GM18873 (cell line): ENCODE results near the gene ITGAD.

ENCODE experiments used
- ATAC-seq: cut with Tn5 transposase; IDR thresholded peaks from one replicate; pipeline ENCODE4 v1.9.1; 2021; ENCODE audit warnings: mild to moderate bottlenecking, moderate library complexity, moderate number of reproducible peaks; ENCODE audit not compliant: unreplicated experiment, low FRiP score

ITGAD gene

DNA sequence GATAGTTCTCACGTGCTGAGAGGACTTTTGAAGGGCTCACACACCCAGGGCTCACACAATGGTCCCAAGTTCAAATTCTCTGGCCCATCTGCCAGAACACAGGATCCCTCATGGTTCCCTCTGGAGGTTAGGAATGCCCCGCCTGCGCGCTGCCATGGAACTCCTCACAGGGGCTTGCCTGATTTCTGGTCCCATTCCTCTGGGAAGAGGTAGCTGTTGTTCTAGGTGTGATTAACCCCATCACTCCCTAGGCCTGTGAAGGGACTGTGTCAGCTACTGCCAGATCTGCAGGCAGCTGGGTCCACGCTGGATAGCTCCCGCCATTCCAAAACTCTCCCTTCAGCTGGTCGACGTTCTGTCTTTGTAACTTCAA is 63.8 kb downstream of the ITGAD start:
- ATAC-seq: no peak

DNA sequence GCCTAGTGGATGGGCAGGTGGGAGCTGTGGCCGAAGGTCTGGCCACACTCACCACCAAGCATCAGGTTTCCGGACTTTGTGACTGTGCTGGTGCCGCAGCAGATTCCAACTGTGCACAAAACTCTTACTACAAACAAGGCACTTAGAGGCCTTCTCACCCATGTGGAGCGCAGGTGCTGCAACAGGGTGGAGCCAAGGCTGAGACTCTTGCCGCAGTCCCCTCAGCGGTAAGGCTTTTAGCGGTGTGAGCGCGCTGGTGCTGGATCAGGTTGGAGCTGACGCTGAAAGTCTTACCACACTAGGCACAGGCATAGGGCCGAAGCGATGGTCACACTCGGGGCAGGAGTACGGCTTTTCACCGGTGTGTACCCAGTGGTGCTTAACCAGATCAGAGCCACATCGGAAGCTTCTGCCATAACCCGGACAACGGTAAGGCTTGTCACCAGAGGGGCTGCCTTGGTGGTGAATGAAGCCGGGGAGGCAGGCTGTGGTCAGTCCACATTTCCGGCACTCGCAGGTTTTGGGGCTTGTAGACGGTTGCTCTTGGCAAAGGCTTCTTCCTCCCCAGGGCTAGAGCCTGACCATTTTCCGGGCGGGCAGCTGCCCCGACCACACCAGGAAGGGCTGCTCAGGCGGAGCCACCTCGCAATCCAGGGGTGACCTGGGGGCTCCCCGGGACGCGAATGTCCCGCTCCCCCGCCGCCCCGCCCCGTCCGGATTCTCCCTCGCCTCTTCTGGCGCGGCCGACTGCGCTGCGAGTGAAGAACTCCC is 65.1 kb downstream of the ITGAD start:
- ATAC-seq: peak; percentile 6

DNA sequence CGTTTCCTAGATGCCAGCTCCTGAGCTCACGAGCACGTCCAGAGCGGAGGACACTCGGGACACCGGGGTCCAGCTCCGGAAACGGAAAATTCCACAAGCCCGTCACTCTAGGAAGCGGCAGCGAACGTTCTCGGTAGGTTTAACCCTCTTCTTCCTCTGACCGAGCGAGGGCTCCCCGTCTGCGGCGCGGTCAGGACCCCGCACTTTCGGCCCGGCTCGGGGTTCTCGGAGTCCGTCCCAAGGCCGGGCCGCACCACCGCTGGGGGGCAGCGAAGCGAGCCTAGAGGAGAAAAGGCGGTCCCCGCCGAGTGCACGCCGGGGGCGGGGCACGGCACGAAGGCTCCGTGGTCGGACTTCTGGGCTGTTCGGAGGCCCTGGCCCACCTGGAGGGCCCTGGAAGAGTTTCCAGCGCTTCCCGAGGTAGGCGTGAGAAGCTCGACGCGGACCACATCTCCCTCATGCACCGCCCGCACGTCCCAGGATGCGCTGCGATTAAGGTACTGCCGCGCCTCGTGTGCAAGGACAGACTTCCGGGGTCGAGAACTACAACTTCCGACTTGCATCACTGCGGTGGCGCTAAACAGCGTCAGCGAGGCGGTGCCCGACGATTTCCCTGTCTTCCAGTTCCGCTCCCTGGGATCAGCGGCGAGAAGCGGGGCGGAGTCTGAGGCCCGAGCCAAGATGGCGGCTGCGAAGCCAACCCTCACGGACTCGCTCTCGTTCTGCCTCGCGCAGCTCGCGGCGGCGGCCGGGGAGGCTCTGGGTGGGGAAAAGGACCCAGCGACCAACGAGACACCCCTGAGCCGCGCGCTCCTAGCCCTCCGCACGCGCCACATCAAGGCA is 65.9 kb downstream of the ITGAD start, which contains the start of gene ARMC5:
Gene ARMC5 (plus strand): TSS at position 658 of the 843 bp plus-strand sequence. CDS start 24 bp downstream, at position 682.
- ATAC-seq: peak; percentile 71

DNA sequence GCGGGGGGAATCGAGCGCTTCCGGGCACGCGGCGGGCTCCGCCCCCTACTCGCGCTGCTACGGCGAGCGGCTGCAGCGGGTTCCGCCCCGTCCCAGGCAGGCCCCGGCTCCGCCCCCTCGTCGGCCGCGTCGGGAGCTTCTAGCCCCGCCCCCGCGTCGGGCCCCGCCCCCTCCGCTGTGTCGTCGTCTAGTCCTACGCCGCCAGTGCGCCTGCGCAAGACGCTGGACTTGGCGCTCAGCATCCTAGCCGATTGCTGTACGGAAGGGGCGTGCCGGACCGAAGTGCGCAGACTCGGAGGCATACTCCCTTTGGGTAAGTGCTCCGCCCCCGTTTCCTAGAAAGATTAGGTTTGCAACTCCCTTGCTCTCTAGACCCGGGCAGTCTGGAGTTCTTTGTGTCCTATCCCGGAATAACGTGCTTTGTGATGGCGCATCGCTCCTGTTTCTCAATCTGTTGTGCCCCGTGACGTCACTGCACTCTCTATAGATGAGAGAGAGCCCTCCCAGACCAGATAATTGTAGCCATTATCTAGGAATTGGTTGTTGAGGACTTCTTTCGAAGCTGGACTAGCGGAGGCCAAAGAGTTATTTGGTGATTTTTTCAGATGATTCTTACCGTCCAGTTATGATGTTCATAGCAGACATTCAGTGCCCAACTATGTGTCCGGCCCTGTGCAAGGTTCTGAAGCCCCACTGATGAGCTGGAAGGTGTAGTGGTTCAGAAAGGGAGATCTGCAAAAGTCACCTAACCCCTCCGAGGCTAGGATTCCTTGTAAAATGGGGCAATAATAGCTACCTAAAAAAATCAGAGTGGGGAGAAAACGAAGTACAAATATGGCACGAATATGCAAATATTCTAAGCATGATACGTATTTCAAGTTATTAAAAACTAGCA is 66.8 kb downstream of the ITGAD start:
- ATAC-seq: peak; percentile 58

DNA sequence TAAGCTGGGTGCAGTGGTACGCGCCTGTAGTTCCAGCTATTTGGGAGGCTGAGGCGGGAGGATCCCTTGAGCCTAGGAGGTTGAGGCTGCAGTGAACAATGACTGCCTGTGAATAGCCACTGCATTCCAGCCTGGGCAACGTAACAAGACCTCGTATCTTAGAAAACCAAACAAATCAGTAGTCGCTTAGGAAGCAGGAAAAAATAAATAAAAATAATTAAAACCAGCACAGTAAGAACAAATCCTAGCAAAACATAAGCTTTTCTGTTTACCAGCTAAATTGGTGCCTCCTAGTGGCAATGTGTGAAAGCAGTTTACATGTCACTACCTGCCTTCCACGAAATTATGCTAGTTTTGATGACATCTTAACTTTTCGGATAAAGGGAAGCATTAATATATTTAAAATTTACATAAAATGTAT is 67.5 kb downstream of the ITGAD start:
- ATAC-seq: no peak

DNA sequence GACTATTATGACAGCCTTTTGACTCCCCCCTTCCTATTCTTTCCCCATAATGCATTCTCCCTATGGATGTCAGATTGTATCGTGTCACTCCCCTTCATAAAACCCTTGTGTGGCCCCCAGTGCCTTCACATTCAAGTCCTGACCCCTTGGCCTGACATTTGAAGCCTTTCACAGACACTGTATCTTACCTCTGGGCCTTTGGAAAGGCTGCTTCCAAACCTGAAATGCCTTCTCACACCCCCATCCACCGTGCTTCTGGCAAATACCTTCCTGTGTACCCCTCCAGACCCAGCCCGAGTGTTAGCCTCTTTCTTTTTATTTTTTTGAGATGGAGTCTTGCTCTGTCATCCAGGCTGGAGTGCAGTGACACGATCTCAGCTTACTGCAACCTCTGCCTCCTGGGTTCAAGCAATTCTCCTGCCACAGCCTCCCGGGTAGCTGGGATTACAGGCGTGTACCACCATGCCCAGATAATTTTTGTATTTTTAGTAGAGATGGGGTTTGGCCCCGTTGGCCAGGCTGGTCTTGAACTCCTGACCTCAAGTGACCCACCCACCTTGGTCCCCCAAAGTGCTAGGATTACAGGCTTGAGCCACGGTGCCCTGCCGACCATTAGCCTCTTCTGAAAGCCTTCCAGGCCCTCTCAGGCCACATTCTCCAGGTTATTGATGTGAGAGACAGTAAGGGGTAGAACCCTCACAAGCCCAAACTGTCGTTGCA is 68.2 kb downstream of the ITGAD start:
- ATAC-seq: no peak

DNA sequence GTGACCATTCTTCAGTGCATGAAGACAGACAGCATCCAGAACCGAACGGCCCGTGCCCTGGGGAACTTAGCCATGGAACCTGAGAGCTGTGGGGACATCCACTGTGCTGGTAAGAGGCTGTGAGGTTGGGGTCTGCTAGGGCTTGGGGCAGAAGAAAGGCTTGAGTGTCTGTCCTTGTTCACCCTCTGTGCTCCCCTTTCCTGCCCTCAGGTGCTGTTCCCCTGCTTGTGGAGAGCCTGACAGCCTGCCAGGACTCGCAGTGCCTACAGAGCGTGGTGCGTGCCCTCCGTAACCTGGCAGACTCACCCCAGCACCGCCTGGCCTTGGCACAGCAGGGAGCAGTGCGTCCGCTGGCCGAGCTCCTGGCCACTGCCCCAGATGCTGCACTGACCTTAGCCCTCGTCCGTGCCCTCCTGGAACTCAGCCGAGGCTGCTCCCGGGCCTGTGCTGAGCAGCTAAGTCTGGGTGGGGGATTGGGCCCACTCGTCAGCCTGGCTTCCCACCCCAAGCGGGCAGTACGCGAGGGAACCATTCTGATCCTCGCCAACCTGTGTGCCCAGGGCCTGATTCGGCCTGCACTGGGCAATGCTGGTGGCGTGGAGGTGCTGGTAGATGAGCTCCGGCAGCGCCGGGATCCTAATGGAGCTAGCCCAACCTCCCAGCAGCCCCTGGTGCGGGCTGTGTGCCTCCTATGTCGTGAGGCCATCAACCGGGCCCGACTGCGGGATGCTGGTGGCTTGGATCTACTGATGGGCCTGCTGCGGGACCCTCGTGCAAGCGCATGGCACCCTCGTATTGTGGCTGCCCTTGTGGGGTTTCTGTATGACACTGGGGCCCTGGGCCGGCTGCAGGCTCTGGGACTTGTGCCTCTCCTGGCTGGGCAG is 69.0 kb downstream of the ITGAD start:
- ATAC-seq: no peak

DNA sequence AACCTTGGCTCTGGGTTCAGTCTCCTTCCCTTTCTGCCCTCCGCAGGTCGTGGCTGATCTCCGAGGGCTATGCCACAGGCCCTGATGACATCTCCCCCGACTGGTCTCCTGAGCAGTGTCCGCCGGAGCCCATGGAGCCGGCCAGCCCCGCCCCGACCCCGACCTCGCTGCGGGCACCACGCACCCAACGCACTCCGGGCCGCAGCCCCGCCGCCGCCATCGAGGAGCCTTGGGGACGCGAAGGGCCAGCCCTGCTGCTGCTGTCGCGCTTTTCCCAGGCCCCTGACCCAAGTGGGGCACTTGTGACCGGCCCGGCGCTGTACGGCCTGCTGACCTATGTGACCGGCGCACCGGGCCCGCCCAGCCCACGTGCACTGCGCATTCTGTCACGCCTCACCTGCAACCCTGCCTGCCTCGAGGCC is 71.2 kb downstream of the ITGAD start:
- ATAC-seq: no peak

DNA sequence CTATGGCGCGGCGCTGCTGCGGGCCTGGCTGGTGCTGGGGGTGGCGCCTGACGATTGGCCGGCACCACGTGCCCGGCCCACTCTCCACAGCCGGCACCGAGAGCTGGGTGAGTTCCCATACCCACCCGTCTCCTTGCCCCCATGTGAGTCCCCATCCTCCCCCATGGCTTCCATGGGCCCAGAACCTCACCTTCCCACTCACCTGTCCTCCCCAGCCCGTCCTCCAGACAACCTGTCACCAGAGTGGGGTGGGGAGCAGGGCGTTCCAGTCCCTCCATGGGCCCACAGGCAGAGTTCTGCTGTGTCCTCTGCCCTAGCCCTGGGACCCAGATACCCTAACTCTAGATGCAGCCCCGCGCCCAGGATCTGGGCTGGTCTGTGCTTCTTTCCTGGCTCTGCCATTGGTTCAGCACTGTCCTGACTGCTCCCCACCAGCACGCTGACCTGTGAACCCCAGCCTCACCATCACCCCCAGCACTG is 71.7 kb downstream of the ITGAD start:
- ATAC-seq: no peak

DNA sequence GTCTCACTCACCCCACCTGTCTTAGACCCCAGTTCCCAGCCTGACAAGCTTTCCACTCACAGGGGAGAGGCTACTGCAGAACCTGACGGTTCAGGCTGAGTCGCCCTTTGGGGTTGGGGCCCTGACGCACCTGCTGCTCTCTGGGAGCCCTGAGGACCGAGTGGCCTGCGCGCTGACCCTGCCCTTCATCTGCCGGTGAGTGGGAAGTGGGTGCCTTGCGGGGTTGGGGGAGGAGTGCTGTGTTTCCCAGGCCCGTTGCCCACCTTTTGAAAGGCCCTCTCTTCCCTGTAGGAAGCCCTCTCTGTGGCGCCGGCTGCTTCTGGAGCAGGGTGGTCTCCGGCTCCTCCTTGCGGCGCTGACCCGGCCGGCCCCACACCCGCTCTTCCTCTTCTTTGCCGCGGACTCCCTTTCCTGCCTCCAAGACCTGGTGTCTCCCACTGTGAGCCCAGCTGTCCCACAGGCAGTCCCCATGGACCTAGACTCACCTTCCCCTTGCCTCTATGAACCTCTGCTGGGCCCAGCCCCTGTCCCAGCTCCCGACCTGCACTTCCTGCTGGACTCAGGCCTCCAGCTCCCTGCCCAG is 72.7 kb downstream of the ITGAD start:
- ATAC-seq: no peak

DNA sequence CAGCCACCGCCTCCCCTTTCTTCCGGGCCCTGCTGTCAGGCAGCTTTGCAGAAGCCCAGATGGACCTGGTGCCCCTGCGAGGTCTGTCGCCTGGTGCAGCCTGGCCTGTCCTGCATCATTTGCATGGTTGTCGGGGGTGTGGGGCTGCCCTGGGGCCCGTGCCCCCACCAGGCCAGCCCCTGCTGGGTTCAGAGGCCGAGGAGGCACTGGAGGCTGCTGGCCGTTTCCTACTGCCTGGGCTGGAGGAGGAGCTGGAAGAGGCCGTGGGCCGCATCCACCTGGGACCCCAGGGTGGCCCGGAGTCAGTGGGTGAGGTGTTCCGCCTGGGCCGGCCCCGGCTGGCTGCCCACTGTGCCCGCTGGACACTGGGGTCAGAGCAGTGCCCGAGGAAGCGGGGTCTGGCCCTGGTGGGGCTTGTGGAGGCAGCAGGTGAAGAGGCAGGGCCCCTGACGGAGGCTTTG is 73.3 kb downstream of the ITGAD start:
- ATAC-seq: no peak

DNA sequence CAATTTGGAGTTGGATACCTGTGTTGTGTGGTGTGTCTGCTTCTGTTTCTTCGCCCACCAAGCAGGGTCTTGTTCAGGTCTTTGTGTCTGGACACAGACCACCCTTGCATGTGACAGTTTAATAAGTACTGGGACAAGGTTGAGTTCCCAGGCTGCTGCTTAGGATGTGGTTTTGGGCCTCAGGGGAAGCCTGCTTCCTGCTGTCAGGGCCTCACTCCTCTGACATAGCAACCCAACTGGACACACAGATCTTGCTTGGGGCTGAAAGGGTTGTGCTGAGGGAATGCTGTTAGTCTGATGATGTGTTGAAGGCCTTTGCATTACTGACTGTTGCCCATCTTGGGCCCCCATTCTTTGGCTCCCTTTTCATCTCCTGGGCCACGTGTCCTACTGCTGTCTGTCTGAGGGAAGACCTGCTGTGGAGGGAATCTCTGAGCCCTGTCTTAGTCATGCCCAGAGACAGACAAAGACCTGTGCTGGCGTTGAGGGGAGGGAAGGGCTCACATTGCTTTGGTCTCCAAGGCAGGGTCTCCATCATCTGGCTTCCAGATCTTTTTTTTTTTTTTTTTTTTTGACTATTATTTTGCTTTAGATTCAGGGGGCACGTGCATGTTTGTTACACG is 74.1 kb downstream of the ITGAD start:
- no peak for ATAC-seq

DNA sequence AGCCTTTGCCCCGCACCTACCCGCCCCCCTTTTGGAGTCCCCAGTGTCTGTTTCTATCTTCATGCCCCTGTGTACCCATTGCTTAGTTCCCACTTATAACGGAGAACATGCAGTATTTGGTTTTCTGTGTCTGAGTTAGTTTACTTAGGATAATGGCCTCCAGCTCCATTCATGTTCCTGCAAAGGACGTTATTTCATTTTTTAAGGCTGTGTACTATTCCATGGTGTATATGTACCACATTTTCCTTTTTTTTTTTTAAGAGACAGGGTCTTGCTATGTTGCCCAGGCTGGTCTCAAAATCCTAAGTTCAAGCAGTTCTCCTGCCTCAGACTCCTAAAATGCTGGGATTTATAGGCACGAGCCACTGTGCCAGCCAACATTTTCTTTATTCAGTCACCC is 74.7 kb downstream of the ITGAD start:
- no peak for ATAC-seq

DNA sequence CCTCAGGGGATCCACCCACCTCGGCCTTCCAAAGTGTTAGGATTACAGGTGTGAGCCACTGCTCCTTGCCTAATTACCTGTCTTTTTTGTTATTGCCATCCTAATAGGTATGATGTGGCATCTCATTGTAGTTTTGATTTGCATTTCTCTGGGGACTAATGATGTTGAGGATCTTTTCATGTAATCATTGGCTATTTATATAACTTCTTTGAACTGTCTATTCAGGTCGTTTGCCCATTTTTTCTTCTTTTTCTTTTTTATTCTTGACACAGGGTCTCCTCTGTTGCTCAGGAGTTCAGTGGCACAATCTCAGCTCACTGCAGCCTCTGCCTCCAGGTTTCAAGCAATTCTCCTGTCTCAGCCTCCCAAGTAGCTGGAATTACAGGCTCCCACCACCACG is 77.5 kb downstream of the ITGAD start:
- no peak for ATAC-seq

DNA sequence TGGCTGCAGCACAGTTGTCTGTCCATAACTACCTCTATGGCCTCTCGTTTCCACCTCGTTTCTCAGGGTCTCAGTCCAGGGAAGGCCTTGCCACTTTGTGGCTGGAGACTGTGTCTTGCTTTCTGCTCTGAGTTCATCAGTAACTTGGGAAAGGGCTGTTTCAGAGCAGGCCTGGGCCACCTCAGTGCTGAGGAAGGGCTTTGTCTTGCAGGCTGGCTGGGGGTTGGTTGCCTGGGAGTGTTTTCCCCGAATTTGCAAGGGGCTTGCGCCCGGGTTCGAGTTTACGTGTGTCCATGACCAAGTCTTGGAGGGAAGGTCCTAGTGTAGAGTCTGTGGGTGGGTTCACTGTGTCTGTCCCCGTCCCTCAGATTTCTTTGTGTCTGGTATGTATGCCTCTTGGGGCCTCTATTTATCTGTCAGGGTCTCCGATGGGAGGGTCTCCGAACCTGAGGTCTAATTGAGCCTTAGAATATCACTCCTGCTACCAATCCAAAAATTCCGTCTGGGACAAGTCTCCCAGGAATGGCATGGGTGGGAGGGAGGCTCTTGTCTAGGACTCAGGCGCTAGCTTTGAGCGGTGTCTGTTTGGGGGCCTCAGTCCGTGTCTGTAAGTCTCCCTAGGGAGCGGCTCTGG is 78.2 kb downstream of the ITGAD start:
- no peak for ATAC-seq

DNA sequence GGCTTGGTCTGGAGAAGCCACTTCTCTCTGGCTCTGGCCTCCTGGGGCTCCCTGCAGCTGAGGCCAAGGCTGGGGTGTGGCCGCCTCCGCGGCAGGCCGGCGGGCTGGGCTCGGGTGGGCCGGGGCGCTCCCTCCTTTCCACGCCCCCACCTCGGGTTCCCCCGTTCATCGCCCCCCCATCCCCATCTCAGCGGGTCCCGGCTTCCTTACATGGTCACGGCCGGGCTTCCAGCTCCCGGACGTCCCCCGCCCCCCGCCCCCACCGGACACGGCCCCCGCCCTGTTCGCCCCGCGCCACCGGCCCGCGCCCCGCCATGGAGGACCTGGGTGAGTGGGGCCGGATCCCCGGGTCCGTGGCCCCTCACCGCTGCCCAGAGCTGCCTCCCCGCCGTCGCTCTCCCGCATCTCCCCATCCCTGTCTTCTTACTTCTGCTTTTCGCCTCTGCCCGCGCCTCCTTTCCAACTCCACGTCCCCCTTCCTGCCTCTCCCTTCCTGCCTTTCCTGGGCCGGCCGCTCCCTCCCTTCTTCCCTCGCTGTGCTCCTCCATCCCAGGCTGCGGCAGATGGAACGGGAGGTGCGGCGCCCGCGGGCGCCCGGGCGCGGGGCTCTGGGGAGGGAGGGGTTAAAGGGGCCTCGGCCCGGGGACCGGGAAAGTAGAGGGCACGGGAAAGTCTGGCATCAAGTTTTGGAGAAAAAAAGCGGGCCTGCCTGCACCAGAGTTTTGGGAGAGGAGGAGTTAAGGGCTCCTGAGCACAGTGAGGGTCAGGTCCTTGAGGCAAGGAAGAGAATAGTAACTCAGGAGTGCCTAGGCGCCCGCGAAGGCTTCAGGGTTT is 79.0 kb downstream of the ITGAD start, which contains the start of gene TGFB1I1:
Gene TGFB1I1 (plus strand): TSS at position 278 of the 834 bp plus-strand sequence. CDS start 37 bp downstream, at position 315.
- no peak for ATAC-seq
